ENCODE data around the gene MSX2. TPM values are rescaled to one million over a fixed set of nuclear protein-coding genes. Genes with fewer than 3 reads are reported as not detected.

The MSX2 gene
- total RNA-seq, 2 experiments from 2014 or later = not detected

GRCh38 chr5:174750711-174751110, 26.3 kb downstream of the MSX2 start:
- POLR2A ChIA-PET = interaction anchor here (0.6 to 0.9 kb wide), 5 partner anchors 8 to 951 kb away, joined by 3 to 6 read pairs (median 3); no protein-coding TSS in a partner anchor

GRCh38 chr5:174751154-174752000, 27.0 kb downstream of the MSX2 start:
- Histone ChIP-seq H3K27ac (ENCODE audit: low read depth, low read length, poor library complexity, severe bottlenecking) (no peak overlapping the region), H3K4me1 (ENCODE audit: insufficient read depth, low read length, poor library complexity, severe bottlenecking) (no peaks in the 10 kb centered on the region), H3K4me3 (ENCODE audit: low read depth, low read length, poor library complexity, severe bottlenecking) (no peak overlapping the region), H4K20me1 (ENCODE audit: insufficient read depth, low read length) (no peaks in the 10 kb centered on the region), H3K9me2 (ENCODE audit: insufficient read depth, low read length) (no peaks in the 10 kb centered on the region), H3K79me2 (ENCODE audit: insufficient read depth, low read depth, low read length) (no peaks in the 10 kb centered on the region), H3K4me2 (ENCODE audit: low read length) (no peak overlapping the region), H3K36me3 (ENCODE audit: insufficient read depth, low read length) (no peaks in the 10 kb centered on the region), H2AFZ (ENCODE audit: low read length) (no peak overlapping the region), H3K9me3 (ENCODE audit: low read length) (no peaks in the 10 kb centered on the region)
- ChIA-PET CTCF (ENCODE audit: unreplicated experiment) (no interaction called here), POLR2A (interaction anchor here (0.6 to 0.7 kb wide), 4 partner anchors 8 to 950 kb away, joined by 3 to 6 read pairs (median 3); no protein-coding TSS in a partner anchor)
- TF ChIP-seq EZH2phosphoT487 (IDR thresholded peaks at IDR 0.05; ENCODE audit: borderline replicate concordance, low read depth, low read length) = no peak
- no peak for TF ChIP-seq CTCF (conservative IDR thresholded peaks at IDR 0.05; ENCODE audit: low read length)
- BruUV-seq (replicated peaks) = no TSS peak
- intact Hi-C loops (cut with micrococcal nuclease; ENCODE audit: unreplicated experiment) = no loop called here
- no peak for DNase-seq (ENCODE audit: low spot score)

More at GRCh38 chr5:174750711-174751110, 26.3 kb downstream of the MSX2 start:
- H3K9me3 ChIP-seq (ENCODE audit: low read length) = no peaks in the 10 kb centered on the region
- BruUV-seq (replicated peaks) = no TSS peak
- intact Hi-C loops (cut with micrococcal nuclease; ENCODE audit: unreplicated experiment) = no loop called here
- H3K9me2 ChIP-seq (ENCODE audit: insufficient read depth, low read length) = no peaks in the 10 kb centered on the region
- no peak overlapping the region for H2AFZ ChIP-seq (ENCODE audit: low read length)
- DNase-seq (ENCODE audit: low spot score) = no peak
- no peak overlapping the region for H3K4me3 ChIP-seq (ENCODE audit: low read depth, low read length, poor library complexity, severe bottlenecking)
- CTCF ChIA-PET (ENCODE audit: unreplicated experiment) = no interaction called here
- H3K36me3 ChIP-seq (ENCODE audit: insufficient read depth, low read length) = no peaks in the 10 kb centered on the region
- no peaks in the 10 kb centered on the region for H4K20me1 ChIP-seq (ENCODE audit: insufficient read depth, low read length)
- H3K27ac ChIP-seq (ENCODE audit: low read depth, low read length, poor library complexity, severe bottlenecking) = no peak overlapping the region
- no peaks in the 10 kb centered on the region for H3K79me2 ChIP-seq (ENCODE audit: insufficient read depth, low read depth, low read length)
- no peaks in the 10 kb centered on the region for H3K4me1 ChIP-seq (ENCODE audit: insufficient read depth, low read length, poor library complexity, severe bottlenecking)
- H3K4me2 ChIP-seq (ENCODE audit: low read length) = no peak overlapping the region
- TF ChIP-seq CTCF (conservative IDR thresholded peaks at IDR 0.05; ENCODE audit: low read length) (no peak), EZH2phosphoT487 (IDR thresholded peaks at IDR 0.05; ENCODE audit: borderline replicate concordance, low read depth, low read length) (no peak)

GRCh38 chr5:174752121-174752520, 27.7 kb downstream of the MSX2 start:
- H3K4me3 ChIP-seq (ENCODE audit: low read depth, low read length, poor library complexity, severe bottlenecking) = no peak overlapping the region
- TF ChIP-seq CTCF (conservative IDR thresholded peaks at IDR 0.05; ENCODE audit: low read length) = no peak
- no peak for TF ChIP-seq EZH2phosphoT487 (IDR thresholded peaks at IDR 0.05; ENCODE audit: borderline replicate concordance, low read depth, low read length)
- H3K27ac ChIP-seq (ENCODE audit: low read depth, low read length, poor library complexity, severe bottlenecking) = no peak overlapping the region
- H3K9me2 ChIP-seq (ENCODE audit: insufficient read depth, low read length) = no peaks in the 10 kb centered on the region
- no peaks in the 10 kb centered on the region for H3K9me3 ChIP-seq (ENCODE audit: low read length)
- H2AFZ ChIP-seq (ENCODE audit: low read length) = no peak overlapping the region
- no peak overlapping the region for H3K4me2 ChIP-seq (ENCODE audit: low read length)
- ChIA-PET POLR2A (interaction anchor here (0.6 kb wide), 1 partner anchor 26 kb away, joined by 4 read pairs; no protein-coding TSS in a partner anchor), CTCF (ENCODE audit: unreplicated experiment) (interaction anchor here (1.0 kb wide), 1 partner anchor 156 kb away, joined by 3 read pairs; no protein-coding TSS in a partner anchor)
- no peaks in the 10 kb centered on the region for H3K36me3 ChIP-seq (ENCODE audit: insufficient read depth, low read length)
- intact Hi-C loops (cut with micrococcal nuclease; ENCODE audit: unreplicated experiment) = no loop called here
- DNase-seq (ENCODE audit: low spot score) = no peak
- BruUV-seq (replicated peaks) = no TSS peak
- H3K4me1 ChIP-seq (ENCODE audit: insufficient read depth, low read length, poor library complexity, severe bottlenecking) = no peaks in the 10 kb centered on the region
- H3K79me2 ChIP-seq (ENCODE audit: insufficient read depth, low read depth, low read length) = no peaks in the 10 kb centered on the region
- H4K20me1 ChIP-seq (ENCODE audit: insufficient read depth, low read length) = no peaks in the 10 kb centered on the region

Measured in OCI-LY7 (cell line).